GM21515 (cell line): ENCODE measurements around the gene ZNF524.

Experiments used
- ATAC-seq: cut with Tn5 transposase; IDR thresholded peaks from one replicate; pipeline ENCODE4 v1.9.1; 2021; ENCODE audit not compliant: unreplicated experiment

Gene ZNF524

DNA sequence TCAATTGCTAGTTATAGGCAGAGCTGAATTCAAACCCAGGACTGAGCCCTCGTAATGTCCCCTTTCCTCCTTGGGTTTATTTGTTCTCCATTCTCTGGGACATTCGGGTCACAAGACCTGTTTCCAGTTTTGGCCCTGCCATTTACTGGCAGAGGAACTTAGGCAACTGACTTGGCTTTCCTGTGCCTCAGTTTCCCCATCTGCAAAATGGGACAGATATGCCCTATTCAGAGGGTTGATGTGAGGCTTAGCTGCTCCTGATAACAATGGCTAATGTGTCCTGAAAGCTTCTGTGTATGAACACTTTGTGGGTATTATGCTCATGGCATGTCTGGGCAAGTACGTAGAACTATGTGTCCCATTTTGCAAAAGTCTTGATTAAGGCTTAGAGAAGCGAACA is 996 bp downstream of the ZNF524 start:
- ATAC-seq: no peak

DNA sequence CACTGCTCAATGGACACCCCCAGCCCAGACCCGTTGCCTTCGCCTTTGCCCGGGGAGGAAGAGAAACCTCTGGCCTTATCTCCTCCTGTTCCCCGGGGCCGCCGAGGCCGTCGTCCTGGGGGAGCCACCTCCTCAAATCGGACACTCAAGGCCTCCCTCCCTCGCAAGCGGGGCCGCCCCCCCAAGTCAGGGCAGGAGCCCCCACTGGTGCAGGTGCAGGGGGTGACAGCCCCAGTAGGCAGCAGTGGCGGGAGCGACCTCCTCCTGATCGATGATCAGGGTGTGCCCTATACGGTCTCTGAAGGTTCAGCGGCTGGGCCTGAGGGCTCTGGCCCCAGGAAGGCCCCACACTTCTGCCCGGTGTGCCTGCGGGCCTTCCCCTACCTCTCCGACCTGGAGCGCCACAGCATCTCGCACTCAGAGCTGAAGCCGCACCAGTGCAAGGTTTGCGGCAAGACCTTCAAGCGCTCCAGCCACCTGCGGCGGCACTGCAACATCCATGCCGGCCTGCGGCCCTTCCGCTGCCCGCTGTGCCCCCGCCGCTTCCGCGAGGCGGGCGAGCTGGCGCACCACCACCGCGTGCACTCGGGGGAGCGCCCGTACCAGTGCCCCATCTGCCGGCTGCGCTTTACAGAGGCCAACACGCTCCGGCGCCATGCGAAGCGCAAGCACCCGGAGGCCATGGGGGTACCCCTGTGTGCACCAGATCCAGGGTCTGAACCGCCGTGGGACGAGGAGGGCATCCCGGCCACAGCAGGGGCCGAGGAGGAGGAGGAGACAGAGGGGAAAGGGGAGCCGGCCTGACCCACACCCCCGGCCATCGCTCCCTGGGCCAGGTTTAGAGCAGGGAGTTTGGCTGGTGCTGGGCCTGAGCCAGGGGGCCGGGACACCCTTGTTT is 2.3 kb downstream of the ZNF524 start:
- no peak for ATAC-seq

DNA sequence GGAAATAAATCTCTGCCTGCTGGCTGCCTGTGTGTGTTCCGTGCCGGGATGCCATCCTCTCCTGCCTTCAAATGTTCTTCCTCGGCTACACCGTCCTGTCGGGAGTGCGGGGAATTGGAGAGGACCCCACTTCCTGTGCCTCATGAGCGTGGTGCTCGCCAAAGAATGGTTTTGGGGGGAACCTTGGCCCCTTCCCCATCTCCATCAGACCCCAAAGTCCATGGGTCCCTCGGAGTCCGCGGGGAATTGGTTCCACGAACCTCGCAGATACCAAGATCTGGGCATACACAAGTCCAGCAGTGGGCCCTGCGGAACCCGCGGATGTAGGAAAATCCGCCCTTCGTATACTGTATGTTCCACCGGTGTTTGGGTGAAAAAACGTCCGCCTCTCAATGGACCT is 3.0 kb downstream of the ZNF524 start:
- no peak for ATAC-seq

DNA sequence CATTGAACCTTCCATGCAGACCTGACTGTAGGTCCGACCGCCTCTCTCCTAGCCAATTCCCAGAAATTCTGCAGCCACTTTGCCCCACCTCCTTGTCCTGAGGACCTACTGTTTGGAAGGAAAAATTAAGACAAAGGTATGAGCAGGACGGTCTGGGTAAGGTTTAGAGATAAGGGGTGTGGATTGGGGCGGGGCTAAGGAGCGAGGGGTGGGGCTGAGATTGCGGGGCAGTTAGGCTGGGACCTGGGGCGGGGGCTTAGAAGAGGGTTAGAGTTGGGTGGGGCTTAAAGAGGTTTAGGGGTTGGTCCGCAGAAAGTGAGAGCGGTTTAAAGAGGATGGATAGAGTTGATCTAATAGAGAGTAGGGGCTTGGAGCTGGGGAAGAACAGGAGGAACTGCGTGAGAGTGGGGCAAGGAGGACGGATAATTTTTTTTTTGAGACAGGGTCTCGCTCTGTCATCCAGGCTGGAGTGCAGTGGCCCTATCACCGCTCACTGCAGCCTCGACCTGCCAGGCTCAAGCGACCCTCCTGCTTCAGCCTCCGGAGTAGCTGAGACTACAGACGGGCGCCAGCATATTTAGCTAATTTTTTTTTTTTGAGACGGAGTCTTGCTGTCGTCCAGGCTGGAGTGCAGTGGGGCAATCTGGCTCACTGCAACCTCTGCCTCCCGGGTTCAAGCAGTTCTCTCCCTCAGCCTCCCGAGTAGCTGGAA is 3.6 kb downstream of the ZNF524 start:
- no peak for ATAC-seq

DNA sequence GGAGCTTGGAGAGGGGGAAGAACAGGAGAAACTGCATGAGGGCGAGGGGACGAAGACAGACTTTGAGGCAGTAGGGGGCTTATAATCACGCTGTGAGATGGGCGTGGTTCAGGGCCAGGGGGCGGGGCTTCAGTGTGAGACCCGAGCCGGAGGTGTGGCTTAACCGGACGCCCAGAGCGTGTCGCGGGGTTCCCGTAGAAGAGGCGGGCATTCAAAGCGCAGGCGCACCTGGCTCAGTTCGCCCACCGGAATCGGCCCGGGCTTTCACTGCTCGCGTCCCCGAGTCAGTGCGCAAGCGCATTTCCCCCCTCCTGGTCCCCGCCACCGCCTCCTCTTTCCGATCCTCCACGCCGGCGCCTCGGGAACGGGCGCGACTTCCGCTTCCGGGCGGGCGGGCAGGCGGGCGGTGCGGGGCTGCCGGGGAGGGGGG is 5.1 kb downstream of the ZNF524 start:
- ATAC-seq: peak; percentile 58

DNA sequence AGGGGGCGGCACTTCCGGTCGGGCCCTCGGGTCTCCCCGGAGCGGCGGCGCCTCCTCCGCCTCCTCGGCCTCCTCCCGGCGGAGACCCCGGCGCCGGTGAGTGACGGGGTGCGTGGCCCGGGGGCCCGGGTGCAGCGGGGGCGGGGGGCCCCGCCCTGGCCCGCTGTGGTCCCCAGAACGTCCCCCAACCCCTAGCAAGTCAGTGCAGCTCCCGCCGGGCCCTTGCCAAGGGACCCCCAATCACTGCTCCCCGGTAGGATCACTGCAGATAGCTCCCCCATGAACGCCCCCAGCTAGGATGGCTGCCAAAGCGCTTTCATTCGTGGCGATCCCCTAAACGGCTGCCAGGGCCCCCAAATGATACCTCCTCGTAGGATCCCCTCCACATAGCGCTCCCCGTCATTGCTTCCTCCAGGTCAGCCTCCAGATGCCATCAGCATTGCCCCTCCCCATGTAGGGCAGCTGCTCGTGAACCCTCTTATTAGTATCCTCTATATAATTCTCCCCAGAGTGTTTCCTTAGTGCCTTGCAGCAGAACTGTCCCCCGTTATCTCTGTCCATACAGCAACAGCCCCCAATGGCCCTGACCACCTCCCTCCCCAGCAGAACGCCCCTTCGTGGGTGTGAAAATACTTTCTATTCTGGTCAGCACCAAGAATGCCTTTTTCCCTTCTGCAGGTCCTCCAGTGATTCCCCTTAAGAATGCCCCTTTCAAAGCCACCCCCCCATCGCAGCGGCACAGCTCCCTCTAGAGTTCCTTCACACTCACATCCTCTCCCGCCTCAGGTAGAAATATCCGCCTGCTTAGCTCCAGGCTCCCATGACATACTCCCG is 5.8 kb downstream of the ZNF524 start, which contains the start of gene ZNF865:
Gene ZNF865 (plus strand): TSS at position 11 of the 834 bp plus-strand sequence. CDS start 7,972 bp downstream, outside the sequence.
- ATAC-seq: peak; percentile 33

DNA sequence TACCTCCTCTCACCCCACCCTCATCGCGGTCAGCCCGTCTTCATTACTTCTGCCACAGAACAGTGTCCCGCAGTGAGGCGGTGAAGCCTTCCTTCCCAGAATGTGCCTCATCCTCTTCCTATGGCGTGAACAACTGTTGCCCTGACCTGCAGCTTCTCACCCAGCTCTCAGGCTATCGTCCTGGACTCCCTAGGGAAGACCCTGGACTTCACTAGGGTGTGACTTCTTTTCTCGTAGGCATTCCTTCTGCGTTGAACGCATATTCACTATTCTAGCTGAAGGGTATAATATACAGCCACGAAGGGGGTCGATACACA is 6.3 kb downstream of the ZNF524 start:
- no peak for ATAC-seq

DNA sequence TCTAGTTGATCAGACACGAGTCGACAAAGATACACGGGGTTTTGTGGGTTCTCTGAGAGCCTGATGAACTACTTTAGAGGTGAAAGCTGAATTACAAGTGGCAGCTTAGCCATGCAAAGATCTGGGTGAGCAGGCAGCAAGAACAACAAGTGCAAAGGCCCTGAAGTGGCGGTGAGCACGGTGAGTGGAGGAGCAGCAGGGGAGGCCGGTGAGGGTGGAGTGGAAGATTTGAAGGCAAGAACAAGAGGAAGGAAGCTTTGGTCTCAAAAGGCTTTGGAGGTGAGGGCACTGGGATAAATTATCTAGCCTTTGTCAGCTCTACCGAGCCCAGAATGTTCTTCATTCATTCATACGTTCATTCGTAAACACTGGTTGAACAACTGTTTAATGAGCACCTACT is 6.7 kb downstream of the ZNF524 start:
- no peak for ATAC-seq

DNA sequence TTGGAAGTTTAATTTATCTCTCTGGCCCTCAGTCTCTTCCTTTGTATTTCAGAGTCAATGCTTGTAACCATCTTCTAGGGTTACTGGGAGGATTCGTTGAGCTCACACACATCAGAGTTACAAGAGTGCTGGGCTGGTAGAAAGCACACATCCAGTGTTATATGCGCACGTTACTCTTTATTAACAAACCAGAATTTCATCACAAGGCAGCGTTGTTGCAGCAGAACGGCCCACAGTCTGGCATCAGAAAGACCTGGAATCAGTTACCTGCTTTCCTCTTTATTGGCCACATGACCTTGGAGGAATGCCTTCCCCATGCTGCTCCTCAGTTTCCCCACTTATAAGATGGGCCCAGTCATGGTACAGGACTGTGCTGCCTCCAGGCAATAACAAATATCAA is 9.2 kb downstream of the ZNF524 start:
- no peak for ATAC-seq

DNA sequence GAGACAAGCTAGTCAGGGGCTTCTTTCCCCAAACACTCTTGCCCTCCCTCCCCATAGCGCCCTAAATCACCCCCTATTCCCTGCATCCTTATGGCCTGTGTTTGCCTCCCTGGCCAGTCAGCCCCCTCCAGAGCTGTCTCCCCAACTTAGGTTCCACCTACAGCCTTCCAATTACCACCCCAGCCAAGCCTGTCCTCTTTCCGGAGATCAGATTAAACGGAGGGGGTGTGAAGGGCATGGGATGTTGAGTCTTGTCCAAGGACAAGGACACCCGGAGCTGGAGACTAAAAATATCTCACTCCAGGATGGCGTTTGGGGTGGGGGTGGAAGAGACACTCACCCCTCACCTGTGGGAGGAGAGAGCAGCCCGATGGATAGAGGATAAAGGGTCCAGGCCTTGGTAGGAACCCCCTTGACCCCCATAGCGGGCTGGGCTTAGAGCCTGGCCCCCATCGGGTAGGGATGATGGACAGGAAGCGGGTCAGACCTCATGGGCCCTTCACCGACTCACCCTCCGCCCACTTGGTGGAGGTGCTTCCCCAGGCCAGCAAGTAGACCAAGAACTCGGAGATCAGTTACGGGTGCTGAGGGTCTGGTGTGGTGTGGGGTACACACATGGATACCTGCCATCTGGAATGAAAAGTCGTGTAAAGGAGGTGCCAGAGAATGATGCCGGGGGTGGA is 11.4 kb downstream of the ZNF524 start:
- ATAC-seq: no peak

DNA sequence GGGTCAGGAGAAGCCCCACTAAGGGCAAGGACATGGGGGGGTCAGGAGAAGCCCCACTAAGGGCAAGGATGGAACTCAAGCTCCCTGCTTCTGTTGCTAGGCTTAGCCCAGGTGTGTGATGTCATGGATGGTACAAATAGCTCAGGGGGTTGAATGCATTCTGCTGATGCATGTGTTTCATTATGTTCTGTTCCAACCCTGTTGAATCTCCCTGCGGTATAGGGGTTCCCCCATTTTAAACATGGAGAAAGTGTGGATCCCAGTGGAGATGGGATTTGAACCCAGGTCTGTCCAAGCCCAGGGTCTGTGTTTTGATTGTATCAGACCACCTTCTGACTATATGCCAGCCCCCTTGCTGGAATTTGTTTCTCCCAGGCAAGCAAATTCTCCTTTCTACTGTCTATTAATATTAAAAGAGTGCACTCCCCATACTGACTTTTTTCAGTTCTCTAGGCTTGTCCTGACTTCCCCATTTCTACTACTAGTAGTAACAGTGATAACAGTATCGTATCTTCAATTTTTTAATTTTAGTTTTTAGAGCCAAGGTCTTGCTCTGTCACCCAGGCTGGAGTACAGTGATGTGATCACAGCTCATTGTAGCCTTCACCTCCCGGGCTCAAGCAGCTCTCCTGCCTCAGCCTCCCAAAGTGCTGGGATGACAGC is 12.0 kb downstream of the ZNF524 start:
- no peak for ATAC-seq

DNA sequence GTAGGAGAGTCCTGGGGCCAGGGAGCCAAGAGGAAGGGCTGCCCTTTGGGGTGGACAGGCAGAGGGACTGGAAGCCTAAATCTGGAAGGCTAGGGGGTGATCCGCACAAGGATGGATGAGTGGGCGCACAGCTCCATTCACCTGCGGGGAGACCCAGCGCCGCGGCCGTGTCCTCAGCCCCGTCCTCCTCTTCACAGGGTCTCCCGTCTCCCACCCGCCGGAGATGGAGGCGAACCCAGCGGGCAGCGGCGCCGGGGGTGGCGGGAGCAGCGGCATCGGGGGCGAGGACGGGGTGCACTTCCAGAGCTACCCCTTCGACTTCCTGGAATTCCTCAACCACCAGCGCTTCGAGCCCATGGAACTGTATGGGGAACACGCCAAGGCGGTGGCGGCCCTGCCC is 13.3 kb downstream of the ZNF524 start:
- no peak for ATAC-seq

DNA sequence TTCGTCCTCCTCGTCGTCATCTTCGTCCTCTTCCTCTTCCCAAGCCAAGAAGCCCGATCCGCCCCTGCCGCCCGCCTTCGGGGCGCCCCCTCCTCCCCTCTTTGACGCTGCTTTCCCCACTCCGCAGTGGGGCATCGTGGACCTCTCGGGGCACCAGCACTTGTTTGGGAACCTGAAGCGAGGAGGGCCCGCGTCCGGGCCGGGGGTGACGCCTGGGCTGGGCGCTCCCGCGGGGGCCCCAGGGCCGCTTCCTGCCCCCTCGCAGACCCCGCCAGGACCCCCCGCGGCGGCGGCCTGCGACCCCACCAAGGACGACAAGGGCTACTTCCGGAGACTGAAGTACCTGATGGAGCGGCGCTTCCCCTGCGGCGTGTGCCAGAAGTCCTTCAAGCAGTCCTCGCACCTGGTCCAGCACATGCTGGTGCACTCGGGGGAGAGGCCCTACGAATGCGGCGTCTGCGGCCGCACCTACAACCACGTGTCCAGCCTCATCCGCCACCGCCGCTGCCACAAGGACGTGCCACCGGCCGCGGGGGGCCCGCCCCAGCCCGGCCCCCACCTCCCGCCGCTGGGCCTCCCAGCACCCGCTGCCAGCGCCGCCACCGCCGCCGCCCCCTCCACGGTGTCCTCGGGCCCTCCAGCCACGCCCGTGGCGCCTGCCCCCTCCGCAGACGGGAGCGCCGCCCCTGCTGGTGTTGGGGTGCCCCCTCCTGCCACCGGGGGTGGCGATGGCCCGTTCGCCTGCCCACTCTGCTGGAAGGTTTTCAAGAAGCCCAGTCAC is 14.0 kb downstream of the ZNF524 start:
- ATAC-seq: no peak

DNA sequence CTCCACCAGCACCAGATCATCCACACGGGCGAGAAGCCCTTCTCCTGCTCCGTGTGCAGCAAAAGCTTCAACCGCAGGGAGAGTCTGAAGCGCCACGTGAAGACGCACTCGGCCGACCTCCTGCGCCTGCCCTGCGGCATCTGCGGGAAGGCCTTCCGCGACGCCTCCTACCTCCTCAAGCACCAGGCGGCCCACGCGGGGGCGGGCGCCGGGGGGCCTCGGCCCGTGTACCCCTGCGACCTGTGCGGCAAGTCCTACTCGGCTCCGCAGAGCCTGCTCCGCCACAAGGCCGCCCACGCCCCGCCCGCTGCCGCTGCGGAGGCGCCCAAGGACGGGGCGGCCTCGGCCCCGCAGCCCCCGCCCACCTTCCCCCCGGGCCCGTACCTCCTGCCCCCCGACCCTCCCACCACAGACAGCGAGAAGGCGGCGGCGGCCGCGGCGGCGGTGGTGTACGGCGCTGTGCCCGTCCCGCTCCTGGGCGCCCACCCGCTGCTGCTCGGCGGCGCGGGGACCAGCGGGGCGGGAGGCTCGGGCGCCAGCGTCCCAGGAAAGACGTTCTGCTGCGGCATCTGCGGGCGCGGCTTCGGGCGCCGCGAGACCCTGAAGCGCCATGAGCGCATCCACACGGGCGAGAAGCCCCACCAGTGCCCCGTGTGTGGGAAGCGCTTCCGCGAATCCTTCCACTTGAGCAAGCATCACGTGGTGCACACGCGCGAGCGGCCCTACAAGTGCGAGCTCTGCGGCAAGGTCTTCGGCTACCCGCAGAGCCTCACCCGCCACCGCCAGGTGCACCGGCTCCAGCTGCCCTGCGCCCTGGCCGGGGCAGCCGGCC is 14.8 kb downstream of the ZNF524 start:
- ATAC-seq: no peak

DNA sequence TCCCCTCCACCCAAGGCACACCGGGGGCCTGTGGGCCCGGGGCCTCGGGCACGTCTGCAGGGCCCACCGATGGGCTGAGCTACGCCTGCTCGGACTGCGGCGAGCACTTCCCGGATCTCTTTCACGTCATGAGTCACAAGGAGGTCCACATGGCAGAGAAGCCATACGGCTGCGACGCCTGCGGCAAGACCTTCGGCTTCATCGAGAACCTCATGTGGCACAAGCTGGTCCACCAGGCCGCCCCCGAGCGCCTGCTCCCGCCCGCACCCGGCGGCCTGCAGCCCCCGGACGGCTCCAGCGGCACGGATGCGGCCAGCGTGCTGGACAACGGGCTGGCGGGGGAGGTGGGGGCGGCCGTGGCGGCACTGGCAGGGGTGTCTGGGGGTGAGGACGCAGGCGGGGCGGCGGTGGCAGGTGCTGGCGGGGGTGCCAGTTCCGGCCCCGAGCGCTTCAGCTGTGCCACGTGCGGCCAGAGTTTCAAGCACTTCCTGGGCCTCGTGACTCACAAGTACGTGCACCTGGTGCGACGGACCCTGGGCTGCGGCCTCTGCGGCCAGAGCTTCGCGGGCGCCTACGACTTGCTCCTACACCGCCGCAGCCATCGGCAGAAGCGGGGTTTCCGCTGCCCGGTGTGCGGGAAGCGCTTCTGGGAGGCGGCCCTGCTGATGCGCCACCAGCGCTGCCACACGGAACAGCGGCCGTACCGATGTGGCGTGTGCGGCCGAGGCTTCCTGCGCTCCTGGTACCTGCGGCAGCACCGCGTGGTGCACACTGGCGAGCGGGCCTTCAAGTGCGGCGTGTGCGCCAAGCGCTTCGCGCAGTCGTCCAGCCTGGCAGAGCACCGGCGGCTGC is 15.7 kb downstream of the ZNF524 start:
- ATAC-seq: no peak

DNA sequence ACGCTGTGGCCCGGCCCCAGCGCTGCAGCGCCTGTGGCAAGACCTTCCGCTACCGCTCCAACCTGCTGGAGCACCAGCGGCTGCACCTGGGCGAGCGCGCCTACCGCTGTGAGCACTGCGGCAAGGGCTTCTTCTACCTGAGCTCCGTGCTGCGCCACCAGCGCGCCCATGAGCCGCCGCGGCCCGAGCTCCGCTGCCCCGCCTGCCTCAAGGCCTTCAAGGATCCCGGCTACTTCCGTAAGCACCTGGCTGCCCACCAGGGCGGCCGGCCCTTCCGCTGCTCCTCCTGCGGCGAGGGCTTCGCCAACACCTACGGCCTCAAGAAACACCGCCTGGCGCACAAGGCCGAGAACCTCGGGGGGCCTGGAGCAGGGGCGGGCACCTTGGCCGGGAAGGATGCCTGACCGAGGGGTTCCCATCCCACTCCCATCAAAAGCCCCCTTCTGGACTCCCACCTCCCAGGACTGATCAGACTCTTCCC is 16.3 kb downstream of the ZNF524 start:
- no peak for ATAC-seq

DNA sequence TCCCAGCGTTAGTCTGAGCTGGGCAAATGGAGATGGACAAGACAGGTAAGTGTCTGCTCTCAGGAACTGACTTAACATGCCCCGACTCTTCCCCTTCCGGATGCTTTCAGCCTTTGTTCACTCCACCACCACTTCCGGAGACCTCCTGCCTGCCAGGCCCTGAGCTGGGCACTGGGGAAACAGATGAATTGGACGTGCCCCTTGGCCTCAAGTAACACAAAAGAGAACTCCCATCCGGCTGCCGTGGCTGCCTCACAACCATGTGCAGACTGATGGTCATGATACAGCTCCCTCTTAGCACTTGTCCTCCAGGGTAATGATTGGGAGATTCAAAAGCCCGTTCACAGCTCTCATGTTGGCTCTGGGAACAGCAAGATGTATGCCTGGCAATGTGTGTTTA is 17.3 kb downstream of the ZNF524 start:
- no peak for ATAC-seq

DNA sequence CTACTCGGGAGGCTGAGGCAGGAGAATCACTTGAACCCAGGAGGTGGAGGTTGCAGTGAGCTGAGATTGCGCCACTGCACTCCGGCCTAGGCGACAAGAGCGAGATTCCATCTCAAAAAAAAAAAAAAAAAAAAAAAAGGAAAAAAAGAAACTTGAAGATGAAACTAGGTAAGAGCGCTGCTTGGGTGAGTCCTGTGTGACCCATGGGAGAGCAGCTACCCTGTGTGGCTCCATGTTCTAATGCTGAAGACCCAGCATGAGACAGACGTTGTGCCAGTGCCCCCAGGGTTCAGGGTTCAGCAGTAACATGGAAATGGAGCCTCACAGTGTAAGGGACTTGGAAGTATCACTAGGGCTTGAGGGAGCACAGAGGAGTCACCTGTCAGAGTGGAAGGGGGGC is 18.3 kb downstream of the ZNF524 start:
- no peak for ATAC-seq
